Stimulated activated CD4-positive, alpha-beta T cell treated with anti-CD3 and anti-CD28 coated beads, Interleukin-15, amount 100 ng/mL, for 24 hours (primary cell): ENCODE measurements around the gene MID1.
"Not testable (repeated sequence)": the region's sequence is repeated elsewhere in the genome, so short reads cannot be mapped to it uniquely, and the experiment has no call there.

Source experiments
- DNase-seq: peaks from one replicate; pipeline ENCODE4 v3.0.0-alpha.2; 2020

The MID1 gene

DNA sequence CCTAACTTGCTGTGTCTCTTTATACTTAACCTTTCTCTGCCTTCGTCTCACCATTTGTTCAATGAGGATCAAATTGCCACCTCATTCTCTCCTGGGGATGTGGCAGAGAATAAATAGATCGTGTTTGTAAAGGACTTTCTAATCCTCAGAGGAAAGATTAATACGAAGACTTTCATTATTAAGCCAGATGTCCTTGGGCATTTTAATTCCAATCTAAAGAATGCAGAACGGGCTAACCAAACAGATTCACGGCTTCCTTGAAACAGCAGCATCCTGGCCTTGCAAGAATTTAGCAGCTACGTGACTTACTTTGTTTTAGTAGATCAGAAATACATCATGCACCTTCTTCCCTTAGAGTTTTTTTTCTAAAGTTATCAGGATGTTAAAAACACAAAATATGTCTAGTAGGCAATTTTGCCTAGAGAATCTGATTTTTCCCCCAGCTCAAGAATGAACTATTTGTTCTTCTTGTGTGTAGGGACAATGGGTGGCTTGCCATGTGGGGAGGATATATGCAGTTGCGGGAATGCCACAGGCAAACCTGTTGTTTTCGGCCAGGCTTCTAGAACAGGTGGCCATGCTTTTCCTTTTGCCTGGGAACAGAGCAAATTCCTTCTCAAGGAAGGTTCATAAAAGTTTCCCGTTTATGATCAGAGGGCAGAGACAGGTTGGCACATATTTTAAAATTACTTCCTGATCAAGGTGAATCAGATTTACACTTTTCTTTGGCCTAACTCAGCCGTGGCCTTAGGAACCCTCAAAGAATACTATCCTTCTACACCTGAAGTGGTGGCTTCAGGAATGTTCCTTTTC lies 3.0 kb downstream of the MID1 start:
- no peak for DNase-seq

DNA sequence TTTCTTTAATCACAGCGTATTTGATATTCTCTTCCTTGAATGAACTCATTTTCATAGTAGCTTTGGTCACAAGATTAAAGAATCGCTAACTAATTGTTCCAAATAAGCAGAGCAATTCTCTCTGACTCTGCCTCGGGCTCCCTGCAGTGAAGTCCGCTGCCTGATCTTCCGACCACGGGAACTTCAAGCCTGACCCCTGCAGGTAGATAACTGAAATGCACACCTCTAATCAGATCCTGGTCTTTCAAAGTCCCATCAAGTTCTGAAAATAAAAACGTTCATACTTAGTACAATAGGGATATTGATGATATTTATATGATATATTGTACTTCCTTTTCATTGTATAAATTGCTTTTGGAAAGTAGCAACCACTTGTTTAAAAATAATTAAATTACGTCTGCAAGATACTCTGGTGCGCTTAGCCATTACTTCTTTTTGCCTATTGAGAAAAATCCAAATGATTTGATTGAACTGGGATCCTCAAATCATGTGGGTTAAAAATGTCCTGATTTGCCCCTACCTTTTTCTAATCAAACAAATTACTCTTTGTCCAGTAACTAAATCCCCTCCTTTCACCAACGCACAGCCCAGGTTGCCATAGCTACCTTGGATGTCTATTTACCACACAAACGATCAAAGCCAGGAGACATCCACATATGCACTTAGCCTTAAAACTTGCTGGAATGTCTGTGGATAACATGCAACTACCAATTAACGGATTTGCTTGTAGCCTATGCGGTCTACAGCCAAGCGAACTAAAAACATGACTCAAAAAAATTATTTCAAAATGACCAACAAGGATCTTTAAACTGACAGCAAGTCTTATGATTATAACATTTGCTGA lies 4.2 kb downstream of the MID1 start:
- peak; percentile 13 for DNase-seq

DNA sequence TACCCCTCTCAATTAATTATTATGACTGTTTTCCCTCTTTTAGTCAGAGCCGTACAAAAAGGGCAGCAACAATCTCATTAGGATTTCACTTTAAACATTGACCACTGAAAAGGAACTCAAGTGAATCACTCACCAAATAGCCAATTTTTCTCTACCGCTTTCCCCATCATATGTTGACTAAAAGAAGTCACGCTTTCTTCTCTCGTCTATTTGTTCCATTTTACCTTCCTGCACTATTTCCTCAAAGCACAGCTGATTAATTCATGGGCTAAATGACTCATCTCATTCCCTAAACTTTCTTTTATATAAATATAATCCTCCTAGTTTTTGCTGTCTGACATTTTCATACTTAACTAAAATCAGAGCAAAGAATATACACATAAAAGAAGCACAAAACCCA lies 8.2 kb downstream of the MID1 start:
- DNase-seq, result no peak

DNA sequence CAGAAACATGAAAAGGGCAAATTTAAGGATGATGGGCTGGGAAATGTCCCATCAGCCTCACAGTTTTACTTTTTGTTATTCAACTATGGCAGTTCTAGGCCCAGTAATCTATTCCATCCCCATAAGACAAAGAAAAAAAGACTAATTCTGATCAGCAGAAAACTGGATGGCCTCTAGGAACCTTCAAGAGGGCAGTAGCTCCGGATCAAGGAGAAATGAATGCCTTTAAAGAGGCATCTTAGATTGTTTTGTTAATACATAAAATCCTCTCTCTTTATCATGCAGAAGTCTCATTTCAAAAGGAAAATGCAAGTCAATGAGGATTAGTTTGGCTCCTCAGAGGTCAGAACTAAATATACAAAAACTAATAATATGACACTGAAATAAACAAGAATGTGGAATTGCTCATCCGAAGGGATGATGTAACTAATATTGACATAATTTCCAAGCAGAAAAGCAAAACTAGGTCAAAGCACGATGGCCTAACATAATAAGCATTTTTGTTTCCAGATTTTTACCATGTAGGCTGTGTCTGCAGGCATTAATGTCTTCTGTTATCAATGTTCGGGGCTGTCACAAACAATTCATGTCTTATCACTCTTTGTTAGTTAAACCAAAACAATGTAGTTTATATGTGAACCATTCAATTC lies 8.8 kb downstream of the MID1 start:
- DNase-seq, result no peak

DNA sequence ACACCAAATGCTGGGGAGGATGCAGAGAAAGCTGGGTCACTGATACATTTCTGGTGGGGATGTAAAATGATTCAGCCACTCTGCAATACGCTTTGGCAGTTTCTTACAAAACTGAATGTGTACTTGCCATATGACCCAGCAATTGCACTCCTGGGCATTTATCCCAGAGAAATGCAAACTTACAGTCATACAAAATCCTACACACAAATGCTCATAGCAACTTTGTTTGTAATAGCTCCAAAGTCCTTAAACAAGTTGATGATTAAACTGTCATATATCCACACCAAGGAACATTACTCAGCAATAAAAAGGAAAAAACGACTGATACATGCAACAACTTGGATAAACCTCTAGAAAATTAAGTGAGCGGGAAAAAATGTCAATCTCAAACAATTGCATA lies 12.3 kb downstream of the MID1 start:
- DNase-seq, result no peak

DNA sequence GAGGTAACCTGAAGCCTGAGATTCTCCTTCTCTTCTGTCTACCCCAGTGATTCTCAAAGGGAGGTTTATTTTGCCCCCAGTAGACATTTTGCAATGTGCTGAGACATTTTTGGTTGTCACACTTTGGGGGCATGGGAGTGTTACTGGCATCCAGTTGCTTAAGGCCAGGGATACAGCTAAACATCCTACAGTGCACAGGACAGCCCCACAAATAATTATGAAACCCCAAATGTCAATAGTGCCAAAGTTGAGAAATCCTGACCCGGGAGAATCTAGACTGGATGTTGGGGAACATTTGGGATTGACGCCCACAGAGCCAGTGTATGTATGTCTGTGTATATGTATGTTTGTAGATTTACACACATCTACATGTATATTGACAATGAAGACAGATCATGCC lies 13.2 kb downstream of the MID1 start:
- no peak for DNase-seq

DNA sequence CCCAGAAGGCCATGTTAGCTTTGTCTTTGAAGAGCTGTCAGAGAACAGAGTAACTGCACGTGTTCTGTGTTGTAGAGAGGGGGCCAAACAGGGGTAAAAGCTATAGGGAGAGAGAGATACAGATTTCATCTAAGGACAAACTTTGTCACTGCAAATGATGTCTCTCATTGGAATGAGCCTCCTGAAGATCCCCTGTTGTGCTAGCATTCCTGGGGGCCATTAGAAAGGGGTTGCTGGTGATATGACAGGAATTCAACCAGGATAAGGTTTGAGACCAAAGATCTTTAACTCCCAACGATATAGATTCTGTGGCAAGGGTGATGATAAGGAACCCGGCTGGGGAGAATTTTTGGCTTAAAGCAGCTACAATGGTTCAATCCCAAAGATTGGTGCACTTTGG lies 16.8 kb downstream of the MID1 start:
- no peak for DNase-seq

DNA sequence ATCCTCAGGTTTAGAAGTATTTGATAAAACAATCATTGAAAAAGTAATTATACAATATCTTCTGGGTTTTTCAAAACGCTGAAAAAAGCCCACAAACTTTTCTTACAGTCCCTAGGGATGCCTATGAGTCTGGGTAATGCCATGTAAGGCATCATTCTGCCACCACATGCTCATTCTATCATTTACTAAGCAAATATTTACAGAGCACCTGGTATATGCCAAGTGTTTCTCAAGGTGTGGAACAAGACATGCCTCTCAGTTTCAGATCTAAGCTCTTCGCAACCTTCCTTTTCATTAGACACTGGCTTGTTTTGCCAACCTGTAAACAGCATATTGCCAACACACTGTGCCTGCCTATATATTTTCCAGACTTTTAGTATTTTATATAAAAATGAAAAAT lies 17.7 kb downstream of the MID1 start:
- DNase-seq, result no peak

DNA sequence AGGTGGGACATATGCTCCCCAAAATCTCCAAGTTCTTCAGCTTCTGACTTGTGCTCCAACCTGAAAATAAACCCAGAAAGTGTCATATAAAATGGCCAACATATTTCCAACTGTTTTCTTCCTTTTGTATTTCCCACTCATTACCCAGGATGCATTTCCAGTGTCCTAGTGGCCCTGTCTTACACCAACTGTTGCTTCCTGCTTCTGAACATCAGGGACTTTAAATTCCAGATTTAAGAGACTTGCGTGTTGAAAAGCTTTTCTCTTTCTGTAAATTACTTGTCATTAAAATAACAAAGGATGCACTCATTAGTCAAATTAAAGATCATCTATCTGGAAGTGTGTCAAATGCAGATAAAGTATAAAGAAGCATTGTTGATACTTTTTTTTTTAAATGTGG lies 19.9 kb downstream of the MID1 start:
- no peak for DNase-seq

DNA sequence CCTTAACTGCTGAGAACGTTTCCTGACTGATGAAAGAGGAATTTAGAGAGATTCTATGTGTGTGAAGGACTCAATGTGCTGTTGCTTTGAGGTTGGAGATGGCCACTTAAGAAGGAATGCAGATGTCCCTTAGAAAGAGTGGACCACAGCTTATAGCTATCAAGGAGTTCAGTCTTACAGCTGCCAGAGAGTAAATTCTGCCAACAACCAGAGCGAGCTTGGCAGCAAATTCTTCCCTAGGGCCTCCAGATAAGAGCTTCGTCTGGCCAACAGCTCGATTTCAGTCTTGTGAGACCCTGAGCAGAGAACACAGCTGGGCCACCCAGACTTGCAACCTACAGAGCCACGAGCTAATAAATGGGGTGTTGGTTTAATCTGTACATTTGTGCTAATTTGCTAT lies 21.8 kb downstream of the MID1 start:
- no peak for DNase-seq

DNA sequence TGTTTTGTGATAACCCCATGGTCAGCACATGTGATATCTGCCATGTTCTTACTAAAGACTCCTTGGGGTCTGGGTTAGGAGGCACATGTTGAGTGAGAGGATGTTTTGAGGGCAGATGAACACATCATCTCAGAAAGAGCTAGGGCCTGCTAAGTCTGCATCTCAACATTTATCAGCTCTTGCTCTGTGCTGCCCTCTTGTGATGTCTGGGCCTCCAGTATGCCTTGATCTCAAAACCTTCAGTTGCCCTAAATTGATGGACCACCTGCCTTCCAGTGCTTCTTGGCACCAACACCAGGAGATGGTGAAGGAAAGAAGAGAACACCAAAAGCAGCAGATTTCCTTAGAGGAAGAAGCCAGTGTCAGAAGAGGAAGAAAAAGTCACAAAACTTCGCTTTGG lies 22.5 kb downstream of the MID1 start:
- DNase-seq, result no peak

DNA sequence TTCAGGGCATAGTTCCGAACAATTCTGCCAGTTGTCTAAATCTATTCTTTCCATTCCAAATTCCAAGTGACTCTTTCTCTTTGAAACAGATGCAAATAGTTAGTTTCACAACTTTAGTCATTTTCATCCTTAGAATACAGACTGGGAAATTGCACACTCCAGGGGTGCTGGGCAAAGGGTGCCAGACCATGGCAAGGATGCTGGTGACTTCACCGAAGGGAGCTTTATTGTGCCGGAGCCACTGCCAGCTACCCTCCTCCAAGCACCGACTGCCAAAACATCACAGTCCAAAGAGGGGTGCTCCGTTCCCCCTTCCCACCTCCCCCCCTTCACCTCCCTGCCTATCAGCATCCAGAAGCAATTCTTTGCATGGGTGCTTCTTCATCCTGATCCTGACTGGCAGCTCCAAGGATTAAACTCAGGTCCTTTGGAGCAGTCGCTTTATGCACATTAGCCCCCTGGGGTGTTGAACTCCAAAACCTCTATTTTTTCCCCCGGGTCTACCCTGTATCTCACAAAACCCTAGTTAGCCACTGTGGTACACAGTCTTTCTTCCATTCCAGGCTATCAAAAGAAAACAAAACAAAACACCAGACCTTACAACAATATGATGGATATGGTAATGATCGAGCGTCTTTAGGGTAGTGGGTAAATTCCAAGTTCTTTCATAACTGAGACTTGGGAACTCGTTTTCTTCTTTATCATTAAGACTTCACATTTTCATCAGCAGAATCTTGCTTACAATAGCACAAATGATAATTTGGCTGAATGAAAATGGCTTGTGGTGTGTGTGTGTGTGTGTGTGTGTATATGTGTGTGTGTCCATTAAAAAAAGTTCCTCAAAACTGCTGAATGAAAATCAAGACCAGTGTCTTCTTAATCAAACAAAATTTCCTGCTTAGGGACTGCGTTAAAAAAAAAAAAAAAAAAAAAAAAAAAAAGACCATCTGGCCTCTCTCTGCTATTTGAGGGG lies 28.7 kb downstream of the MID1 start:
- DNase-seq, result no peak

DNA sequence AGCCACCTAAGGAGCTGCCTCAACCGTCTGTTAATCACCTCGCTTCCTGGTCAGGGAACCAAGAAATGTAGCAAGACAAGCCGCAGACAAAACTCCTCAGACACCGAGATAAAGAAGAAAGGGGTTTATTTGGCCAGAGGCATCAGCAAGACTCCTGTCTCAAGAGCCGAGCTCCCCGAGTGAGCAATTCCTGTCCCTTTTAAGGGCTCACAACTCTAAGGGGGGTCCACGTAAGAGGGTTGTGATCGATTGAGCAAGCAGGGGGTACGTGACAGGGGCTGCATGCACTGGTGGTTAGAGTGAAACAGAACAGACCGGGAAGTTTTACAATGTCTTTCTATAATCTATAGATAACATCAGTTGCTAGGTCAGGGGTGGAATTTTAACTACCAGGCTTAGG lies 30.6 kb downstream of the MID1 start:
- DNase-seq, result not testable (repeated sequence)

DNA sequence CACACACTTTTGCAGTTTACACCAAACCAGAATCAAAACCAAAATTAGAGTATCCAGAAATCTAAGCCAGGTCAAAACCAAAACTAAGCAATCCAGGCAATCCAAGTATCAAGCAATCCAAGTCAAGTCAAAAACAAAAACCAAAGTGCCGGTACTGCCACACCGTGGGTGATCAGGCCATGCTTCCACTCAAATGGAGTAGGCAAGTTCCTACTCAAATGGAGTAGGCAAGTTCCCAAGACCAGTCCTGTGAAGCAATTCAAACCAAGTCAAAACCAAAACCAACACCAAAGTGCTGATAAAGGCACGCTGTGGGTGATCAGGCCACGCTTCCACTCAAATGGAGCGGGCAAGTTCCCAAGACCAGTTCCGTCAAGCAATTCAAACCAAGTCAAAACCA lies 31.3 kb downstream of the MID1 start:
- DNase-seq, result no peak

DNA sequence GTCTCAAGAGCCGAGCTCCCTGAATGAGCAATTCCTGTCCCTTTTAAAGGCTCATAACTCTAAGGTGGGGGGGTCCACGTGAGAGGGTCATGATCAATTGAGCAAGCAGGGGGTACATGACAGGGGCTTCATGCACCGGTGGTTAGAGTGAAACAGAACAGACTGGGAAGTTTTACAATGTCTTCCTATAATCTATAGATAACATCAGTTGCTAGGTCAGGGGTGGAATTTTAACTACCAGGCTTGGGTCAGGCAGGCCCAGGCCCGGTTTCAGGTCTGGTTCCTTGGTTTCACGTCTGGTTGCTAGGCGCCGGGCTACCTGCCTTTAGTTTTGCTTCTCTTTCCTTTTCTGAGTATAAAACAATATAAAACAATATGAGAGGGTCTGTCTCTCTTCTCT lies 35.5 kb downstream of the MID1 start:
- DNase-seq, result not testable (repeated sequence)

DNA sequence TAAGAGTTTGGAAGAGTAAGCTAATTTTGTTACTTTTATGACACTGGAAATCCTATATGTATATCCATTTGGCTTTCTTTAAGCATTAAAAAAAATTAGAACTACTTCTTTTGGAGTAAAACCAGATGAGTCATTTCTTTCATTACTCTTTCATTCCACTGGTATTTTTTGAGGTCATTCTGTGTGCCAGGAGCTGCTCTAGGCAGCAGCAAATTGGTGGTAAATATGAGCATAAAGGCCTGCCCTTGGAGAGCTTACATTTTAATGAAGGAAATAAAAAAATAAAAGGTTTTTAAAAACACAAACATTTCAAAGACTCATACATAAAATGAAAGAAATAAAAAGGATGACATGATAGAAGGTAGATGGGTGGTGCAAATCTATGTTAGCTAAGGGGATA lies 37.4 kb downstream of the MID1 start:
- DNase-seq, result no peak

DNA sequence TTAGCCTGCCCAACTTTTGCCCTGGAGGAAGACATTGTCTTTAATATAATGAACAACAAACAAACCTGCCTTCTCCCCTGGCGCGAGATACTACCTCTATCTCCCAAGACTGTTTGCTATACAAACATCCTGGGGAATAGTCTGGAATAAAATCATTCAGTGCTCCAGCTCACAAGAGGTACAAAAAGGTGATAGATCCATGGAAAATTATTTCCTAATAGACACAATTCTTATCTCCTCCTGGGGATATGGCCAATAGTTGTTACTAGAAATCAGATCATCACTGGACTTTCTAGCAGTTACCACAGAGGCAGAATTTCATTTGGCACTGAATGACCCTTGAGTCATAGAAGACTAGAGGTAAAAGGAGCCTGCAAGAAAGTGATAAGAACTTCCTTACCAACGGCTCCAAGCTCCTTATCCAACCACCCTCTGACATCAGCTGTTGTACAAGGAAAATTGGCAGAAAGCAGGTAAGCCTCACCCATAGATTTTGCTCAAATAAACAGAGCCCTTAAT lies 38.1 kb downstream of the MID1 start:
- no peak for DNase-seq

DNA sequence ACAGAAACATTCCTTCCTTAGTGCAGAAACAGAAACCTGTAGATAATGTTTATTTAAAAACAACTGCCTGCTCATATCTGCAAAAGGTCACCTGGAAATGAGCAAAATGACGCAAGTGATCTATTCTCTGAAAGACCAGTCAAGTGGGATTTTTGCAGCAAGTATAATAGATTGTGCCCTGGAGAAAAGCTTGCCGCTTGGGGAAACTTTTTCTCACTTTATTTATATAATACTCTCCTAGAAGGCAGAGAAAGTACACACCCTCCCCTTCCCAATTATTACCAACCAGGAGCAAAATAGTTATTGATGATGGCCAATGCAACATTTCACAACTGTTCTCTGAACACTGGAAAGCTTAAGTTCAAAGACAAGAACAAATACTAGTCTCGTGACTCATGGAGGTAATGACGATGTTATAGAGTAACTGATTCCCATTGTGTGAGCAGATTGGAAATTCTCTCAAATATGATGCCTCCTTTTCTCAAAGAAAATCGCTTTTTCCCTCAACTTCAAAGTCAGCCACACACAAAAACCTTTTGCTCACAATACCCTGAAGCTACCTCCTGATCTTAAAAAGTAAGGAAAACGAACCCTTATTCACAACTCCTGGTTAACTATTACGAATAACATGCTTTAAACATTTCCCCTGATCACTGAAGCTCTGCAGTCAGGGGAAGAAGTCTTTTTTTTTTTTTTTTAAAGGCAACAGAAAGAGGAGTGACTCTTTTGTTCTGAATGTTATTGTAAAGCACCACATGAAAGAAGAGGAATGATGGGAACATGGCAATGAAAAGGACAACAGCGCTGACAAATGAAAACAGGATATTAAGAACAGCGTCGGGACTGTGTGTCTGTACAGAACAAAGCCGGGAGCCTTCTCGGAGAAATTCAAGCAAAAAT lies 41.0 kb downstream of the MID1 start:
- no peak for DNase-seq

DNA sequence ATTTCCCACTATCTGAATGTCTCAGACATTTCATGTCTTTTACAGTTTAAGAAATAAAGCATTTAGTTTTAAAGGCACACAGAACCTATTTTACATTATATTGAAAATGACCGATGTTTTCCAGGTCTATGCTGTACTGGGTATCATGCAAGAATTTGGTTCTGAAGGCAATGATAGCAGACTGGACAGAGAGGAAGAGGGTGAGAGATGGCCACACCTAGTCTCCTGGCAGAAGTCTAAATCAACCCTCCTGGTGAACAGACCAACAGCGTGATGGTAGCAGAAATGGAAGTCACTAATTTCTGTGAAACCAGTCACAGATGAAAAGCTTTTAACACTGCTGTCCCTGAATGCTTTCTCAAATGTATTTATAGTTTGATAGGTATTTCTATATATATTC lies 41.9 kb downstream of the MID1 start:
- DNase-seq, result no peak

DNA sequence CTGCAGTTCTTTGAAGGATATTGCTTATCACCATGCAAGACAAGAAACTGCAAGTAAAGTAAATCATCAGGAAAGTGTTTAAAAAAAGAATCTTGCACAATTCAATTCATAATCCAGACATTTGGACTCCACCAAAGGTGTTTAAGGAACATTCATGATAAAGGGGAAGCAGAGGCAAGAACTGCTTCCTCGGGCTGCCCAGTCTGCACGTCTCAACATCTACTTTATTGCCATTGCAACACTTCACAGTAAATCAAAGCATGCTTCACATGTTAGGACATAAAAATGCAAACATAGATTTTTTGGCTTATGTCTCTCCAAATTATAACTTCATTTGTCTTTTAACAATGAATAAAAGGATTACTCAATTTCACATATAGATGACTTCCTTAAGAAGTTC lies 42.5 kb downstream of the MID1 start:
- DNase-seq, result no peak

DNA sequence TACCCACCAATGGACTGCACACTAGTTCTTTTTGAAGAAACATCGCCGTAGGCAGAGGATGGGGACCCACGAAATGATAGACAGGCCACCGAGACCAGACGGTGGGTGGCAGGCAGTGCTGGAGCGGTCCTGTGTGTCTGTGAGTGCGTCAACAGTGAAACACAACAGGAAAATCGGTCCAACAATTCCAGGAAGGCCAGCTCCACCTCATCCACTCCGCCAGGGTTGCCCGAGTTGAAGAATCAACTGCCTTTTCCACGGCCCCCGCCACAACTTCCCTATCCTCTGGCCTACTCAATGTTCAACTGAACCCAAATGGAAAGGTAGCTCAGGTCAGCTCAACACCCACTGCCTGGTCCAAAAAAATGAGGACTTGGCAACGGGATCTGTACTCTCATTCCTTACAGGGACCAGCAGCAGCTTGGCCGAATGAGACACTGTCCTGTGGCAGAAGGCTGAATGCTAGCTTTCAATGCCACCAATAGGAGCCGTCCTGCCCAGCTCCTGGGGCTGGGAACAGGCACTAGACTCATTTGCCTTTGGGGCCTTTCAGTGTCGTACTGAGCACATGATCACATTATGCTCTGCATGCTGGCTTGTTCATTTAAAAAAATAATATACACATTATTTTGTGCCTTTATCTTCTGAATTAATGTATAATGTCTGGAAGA lies 43.5 kb downstream of the MID1 start:
- no peak for DNase-seq
